Smooth muscle cell of the brain vasculature (primary cell): ENCODE data around the gene CD63.

Experiments
- DNase-seq: peaks from one replicate; pipeline ENCODE4 v3.0.0-alpha.2; 2012; ENCODE audit warnings: low read depth, low spot score

CD63 gene

GRCh38 chr12:55686366-55687010, 42.3 kb downstream of the CD63 start:
- DNase-seq = no peak

- DNase-seq = no peak
Measured at GRCh38 chr12:55685671-55686070, 43.1 kb downstream of the CD63 start.

DNA sequence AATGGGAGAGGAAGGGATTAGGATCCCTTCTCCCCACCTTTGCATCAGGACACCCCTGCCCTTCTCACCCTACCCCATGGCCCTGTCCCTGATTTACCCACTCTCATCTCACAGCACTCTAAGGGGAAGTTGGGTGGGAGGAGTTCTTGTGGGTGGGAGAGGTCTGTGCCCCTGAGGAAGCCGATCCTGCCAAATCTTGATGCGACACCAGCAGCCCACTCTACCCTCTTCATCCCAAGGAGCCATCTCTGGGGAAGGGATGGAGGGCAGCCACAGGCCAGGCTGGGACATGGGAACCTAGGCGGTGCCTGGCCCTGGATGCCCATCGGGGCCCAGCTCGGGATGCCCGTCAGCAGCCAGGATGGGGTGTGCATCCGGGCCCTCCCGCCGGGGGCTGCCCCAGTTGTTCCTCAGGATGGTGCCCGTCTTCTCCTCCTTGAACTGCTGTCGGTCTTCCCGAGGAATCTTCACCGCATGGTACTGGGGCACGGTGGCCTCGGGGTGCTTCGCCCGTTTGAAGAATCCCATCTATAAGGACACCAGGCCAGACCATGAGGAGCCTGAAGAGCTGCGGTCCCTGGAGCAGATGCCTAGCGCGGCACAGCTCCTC, 43.9 kb downstream of the CD63 start:
- no peak for DNase-seq

DNA sequence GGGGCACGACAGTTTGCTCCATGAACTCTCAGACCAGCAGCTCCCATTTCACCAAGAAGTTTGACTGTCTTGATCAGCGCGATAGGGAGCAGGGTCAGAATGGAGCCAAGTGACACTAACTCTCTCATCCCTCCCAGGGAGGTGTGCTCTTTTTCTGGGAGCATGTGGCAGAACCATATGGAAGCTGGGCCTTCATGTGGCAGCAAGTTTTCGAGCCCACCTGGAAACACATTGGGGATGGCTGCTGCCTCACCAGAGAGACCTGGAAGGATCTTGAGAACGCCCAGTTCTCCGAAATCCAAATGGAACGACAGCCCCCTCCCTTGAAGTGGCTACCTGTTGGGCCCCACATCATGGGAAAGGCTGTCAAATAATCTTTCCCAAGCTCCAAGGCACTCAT, 45.1 kb downstream of the CD63 start:
- no peak for DNase-seq

DNA sequence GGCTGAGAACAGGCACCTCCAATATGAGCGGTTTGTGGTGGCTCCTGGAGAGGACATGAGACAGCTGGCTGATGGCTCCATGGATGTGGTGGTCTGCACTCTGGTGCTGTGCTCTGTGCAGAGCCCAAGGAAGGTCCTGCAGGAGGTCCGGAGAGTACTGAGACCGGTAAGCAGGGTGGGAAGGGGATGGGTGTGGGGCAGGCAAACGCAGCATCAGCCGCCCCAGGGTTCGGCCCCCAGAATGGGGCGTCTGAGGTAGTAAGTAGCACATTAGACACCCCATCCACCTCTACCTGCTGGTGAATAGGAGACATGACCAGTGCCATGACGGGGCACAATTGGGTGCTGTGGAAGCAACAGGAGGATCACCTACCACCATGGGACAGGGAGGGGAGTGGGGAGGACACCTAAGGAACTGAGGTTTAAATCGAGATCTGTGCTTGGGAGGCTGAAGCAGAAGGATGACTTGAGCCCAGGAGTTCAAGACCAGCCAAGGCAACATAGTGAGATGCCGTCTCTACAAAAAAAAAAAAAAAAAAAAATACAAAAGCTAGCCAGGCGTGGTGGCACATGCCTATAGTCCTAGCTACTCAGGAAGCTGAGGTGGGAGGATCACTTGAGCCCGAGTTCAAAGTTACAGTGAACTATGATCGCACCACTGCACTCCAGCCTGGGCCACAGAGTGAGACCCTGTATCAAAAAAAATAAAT, 46.6 kb downstream of the CD63 start:
- DNase-seq = no peak

DNA sequence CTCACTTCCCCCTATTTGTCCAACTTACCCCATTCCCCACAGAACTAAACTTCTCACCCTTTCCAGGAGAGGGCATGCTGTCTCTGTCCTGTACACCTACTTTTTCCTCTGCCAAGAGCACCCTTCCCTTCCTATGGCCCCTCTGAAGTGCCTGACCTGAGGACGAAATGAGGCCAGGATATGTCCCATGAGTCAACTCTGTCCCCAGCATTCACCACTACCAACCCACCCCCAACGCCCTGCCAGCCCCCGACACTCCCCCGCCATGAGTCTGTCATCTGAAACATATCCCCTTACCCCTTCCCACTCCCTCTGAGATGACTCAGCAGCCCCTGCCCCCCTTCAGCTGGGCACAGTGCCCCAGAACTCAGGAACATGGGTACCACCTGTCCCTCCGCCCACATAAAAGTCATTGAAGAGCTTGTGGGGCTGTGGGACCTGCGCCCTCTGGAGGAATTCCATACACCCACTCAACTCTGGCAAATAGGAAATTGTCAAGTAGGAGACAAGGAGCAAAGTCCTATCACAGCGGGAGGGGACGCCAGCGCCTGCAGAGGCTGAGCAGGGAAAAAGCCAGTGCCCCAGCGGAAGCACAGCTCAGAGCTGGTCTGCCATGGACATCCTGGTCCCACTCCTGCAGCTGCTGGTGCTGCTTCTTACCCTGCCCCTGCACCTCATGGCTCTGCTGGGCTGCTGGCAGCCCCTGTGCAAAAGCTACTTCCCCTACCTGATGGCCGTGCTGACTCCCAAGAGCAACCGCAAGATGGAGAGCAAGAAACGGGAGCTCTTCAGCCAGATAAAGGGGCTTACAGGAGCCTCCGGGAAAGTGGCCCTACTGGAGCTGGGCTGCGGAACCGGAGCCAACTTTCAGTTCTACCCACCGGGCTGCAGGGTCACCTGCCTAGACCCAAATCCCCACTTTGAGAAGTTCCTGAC, 47.4 kb downstream of the CD63 start:
- DNase-seq = peak; percentile 24

DNA sequence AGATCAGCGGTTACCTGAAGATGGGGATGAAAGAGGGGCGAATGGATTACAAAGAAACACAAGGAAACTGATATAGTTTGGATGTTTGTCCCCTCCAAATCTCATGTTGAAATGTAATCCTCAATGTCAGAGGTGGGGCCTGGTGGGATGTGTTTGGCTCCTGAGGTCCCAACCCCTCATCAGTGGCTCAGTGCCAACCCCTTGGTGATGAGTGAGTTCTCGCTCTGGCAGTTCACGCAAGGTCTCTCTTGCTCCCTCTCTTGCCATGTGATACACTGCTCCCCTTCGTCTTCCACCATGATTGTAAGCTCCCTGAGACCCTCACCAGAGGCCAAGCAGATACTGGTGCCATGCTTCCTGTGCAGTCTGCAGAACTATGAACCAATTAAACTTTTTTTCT, 49.1 kb downstream of the CD63 start:
- DNase-seq = no peak

- DNase-seq = no peak
Measured at GRCh38 chr12:55676707-55677106, 52.1 kb downstream of the CD63 start.

GRCh38 chr12:55675666-55676065, 53.1 kb downstream of the CD63 start:
- no peak for DNase-seq
